B cell (primary cell): ENCODE results near the gene PTX3.

ENCODE experiments used
- CTCF ChIP-seq: fragments of 200-600 bp; IDR thresholded peaks from one replicate; pipeline ENCODE4 v1.8.0; 2022; ENCODE audit warnings: antibody characterized with exemption, mild to moderate bottlenecking
- EZH2 ChIP-seq: IDR thresholded peaks from 2 replicates; pipeline ENCODE4 v1.6.1; 2012; ENCODE audit warnings: borderline replicate concordance, low read depth, mild to moderate bottlenecking, moderate library complexity, low read length; ENCODE audit not compliant: insufficient read depth, poor library complexity, severe bottlenecking

- TF ChIP-seq EZH2 (no peak), CTCF (no peak)
Measured at GRCh38 chr3:157423337-157423736, 13.3 kb upstream of the PTX3 start.
